IMR-90 (cell line): ENCODE data around the gene KIF1B. TPM values are rescaled to one million over a fixed set of nuclear protein-coding genes. Genes with fewer than 3 reads are reported as not detected.

ENCODE experiments used
- ATAC-seq: fragments of 200-7000 bp; cut with Tn5 transposase; 2 replicates; pipeline ENCODE4 v1.9.1; 2020; ENCODE audit warnings: low read depth, mild to moderate bottlenecking, moderate library complexity
- BruUV-seq: library from RNA; stranded (reverse); fragments of 400-500 nt; replicated peaks from 2 replicates; lab custom pipeline; 2021; lab: Mats Ljungman, UMichigan
- CTCF ChIA-PET: fragments of 300-600 bp; formaldehyde crosslinking; extraction: SDS; loops from one replicate; lab custom pipeline; 2021; ENCODE audit warnings: antibody characterized with exemption; lab: Yijun Ruan, JAX
- POLR2A ChIA-PET: fragments of 300-600 bp; sonication (Branson Sonifier 250); formaldehyde crosslinking; loops from one replicate; lab custom pipeline; 2022; ENCODE audit warnings: antibody characterized with exemption; ENCODE audit not compliant: unreplicated experiment; lab: Charles Lee
- DNase-seq: peaks from one replicate; pipeline ENCODE4 v3.0.0; 2013
- H2AFZ ChIP-seq: replicated peaks from 2 replicates; pipeline ENCODE3; 2013; ENCODE audit warnings: low read length, mild to moderate bottlenecking; ENCODE audit not compliant: poor library complexity
- H2AK5ac ChIP-seq: 2 replicates; pipeline ENCODE4 v1.6.1; 2013; ENCODE audit warnings: low read depth, low read length, inconsistent platforms
- H2AK9ac ChIP-seq: replicated peaks from 2 replicates; pipeline ENCODE3; 2013; ENCODE audit warnings: mild to moderate bottlenecking, low read depth, low read length, moderate library complexity; ENCODE audit not compliant: poor library complexity
- H2BK120ac ChIP-seq: 2 replicates; pipeline ENCODE4 v1.6.1; 2013; ENCODE audit warnings: low read depth, low read length, inconsistent platforms
- H2BK15ac ChIP-seq: 3 replicates; pipeline ENCODE4 v1.6.1; 2013; ENCODE audit warnings: low read depth, low read length, inconsistent platforms
- H2BK20ac ChIP-seq: 2 replicates; pipeline ENCODE4 v1.6.1; 2013; ENCODE audit warnings: low read depth, mild to moderate bottlenecking, inconsistent platforms, low read length, moderate library complexity
- H2BK5ac ChIP-seq: 2 replicates; pipeline ENCODE4 v1.6.1; 2013; ENCODE audit warnings: mild to moderate bottlenecking, low read depth, low read length, inconsistent platforms; ENCODE audit not compliant: poor library complexity, severe bottlenecking
- H3K14ac ChIP-seq: replicated peaks from 2 replicates; pipeline ENCODE4 v1.6.1; 2013; ENCODE audit warnings: low read depth, low read length, inconsistent platforms
- H3K18ac ChIP-seq: 2 replicates; pipeline ENCODE4 v1.6.1; 2013; ENCODE audit warnings: low read depth, low read length, control low read depth
- H3K23ac ChIP-seq: 2 replicates; pipeline ENCODE4 v1.6.1; 2013; ENCODE audit warnings: low read depth, low read length, inconsistent platforms
- H3K27ac ChIP-seq: 2 replicates; pipeline ENCODE4 v1.5.1; 2013; ENCODE audit warnings: mild to moderate bottlenecking, control low read depth, low read length; ENCODE audit not compliant: insufficient read depth
- H3K27me3 ChIP-seq: 2 replicates; pipeline ENCODE4 v1.6.1; 2013; ENCODE audit warnings: low read length; ENCODE audit not compliant: control insufficient read depth, insufficient read depth
- H3K36me3 ChIP-seq: 2 replicates; pipeline ENCODE4 v1.6.1; 2013; ENCODE audit warnings: low read length, mixed read lengths; ENCODE audit not compliant: control insufficient read depth, insufficient read depth
- H3K4ac ChIP-seq: 2 replicates; pipeline ENCODE4 v1.6.1; 2013; ENCODE audit warnings: low read depth, low read length, inconsistent platforms
- H3K4me1 ChIP-seq: 2 replicates; pipeline ENCODE4 v1.6.1; 2013; ENCODE audit warnings: low read length, mixed read lengths; ENCODE audit not compliant: control insufficient read depth, insufficient read depth
- H3K4me2 ChIP-seq: 2 replicates; pipeline ENCODE4 v1.6.1; 2013; ENCODE audit warnings: low read depth, mild to moderate bottlenecking, control low read depth, low read length, moderate library complexity
- H3K4me3 ChIP-seq: 2 replicates; pipeline ENCODE4 v1.5.1; 2013; ENCODE audit warnings: low read depth, mild to moderate bottlenecking, control low read depth, low read length, moderate library complexity; ENCODE audit not compliant: insufficient read depth
- H3K56ac ChIP-seq: 2 replicates; pipeline ENCODE4 v1.6.1; 2013; ENCODE audit warnings: low read length, inconsistent platforms; ENCODE audit not compliant: insufficient read depth; ENCODE audit errors: extremely low read depth
- H3K79me1 ChIP-seq, 2 experiments: 2 replicates each; pipeline ENCODE4 v1.6.1; 2013; ENCODE audit warnings: low read length in 2 of 2, inconsistent platforms in 1 of 2, low read depth in 1 of 2
- H3K9ac ChIP-seq: 2 replicates; pipeline ENCODE4 v1.6.1; 2013; ENCODE audit warnings: low read depth, low read length, control low read depth
- H3K9me1 ChIP-seq: 2 replicates; pipeline ENCODE4 v1.6.1; 2013; ENCODE audit warnings: low read length, inconsistent platforms; ENCODE audit not compliant: insufficient read depth
- H3K9me3 ChIP-seq: 2 replicates; pipeline ENCODE4 v1.6.1; 2013; ENCODE audit warnings: low read length; ENCODE audit not compliant: control insufficient read depth, insufficient read depth
- H4K20me1 ChIP-seq: 2 replicates; pipeline ENCODE4 v1.6.1; 2013; ENCODE audit warnings: low read length, inconsistent platforms; ENCODE audit not compliant: insufficient read depth
- H4K5ac ChIP-seq: 2 replicates; pipeline ENCODE4 v1.6.1; 2013; ENCODE audit warnings: mild to moderate bottlenecking, low read depth, low read length, control low read depth
- H4K8ac ChIP-seq, 2 experiments: 2 replicates each; pipeline ENCODE4 v1.6.1; 2013; ENCODE audit warnings: low read depth in 2 of 2, low read length in 2 of 2, control low read depth in 1 of 2, inconsistent platforms in 1 of 2
- H4K91ac ChIP-seq: 2 replicates; pipeline ENCODE4 v1.6.1; 2013; ENCODE audit warnings: low read depth, low read length, inconsistent platforms; ENCODE audit not compliant: insufficient read depth
- BHLHE40 ChIP-seq: fragments of 150-350 bp; IDR thresholded peaks from 2 replicates; pipeline ENCODE4 v1.6.1; 2016; ENCODE audit warnings: mild to moderate bottlenecking, low read depth, low read length
- FOS ChIP-seq: fragments of 150-350 bp; IDR thresholded peaks from 2 replicates; pipeline ENCODE4 v1.6.1; 2016; ENCODE audit warnings: low read depth, low read length
- MAZ ChIP-seq: IDR thresholded peaks from 2 replicates; pipeline ENCODE4 v1.6.1; 2012; ENCODE audit warnings: low read depth, mild to moderate bottlenecking, low read length, improper control_type of control experiment, moderate library complexity, borderline replicate concordance
- NFE2L2 ChIP-seq: fragments of 150-350 bp; IDR thresholded peaks from 2 replicates; pipeline ENCODE4 v1.6.1; 2016; ENCODE audit warnings: low read depth, mild to moderate bottlenecking, low read length
- RAD21 ChIP-seq: IDR thresholded peaks from 2 replicates; pipeline ENCODE4 v1.6.1; 2012; ENCODE audit warnings: low read length, improper control_type of control experiment
- RCOR1 ChIP-seq: IDR thresholded peaks from 2 replicates; pipeline ENCODE4 v1.6.1; 2012; ENCODE audit warnings: mild to moderate bottlenecking, low read length, improper control_type of control experiment; ENCODE audit not compliant: insufficient replicate concordance
- RFX5 ChIP-seq: IDR thresholded peaks from 2 replicates; pipeline ENCODE4 v1.8.0; 2012; ENCODE audit warnings: low read depth, mild to moderate bottlenecking, low read length, moderate library complexity
- SMC3 ChIP-seq: fragments of 150-350 bp; IDR thresholded peaks from 2 replicates; pipeline ENCODE4 v1.6.1; 2016; ENCODE audit warnings: low read depth, mild to moderate bottlenecking, antibody characterized with exemption, low read length, moderate library complexity
- WGBS, 2 experiments: methylation state at CpG; one replicate each; pipeline versions ENCODE4 v1.1.5 to v1.1.7; 2013; ENCODE audit warnings: missing lambda C conversion rate in 2 of 2; ENCODE audit not compliant: insufficient read length in 1 of 2; ENCODE audit errors: extremely low coverage in 2 of 2; 5-methylcytosine and 5-hydroxymethylcytosine counted together
- dilution Hi-C: fragments of 300-500 bp; cut with HindIII; formaldehyde crosslinking; loops from one replicate; pipeline ENCODE4 v1.14.3; 2018; ENCODE audit warnings: low sequenced_read_pairs; ENCODE audit not compliant: unreplicated experiment
- in situ Hi-C: fragments of 300-500 bp; cut with MboI; formaldehyde crosslinking; loops from 3 replicates; pipeline ENCODE4 v1.14.3; 2019; ENCODE audit warnings: low sequenced_read_pairs, inconsistent platforms, mixed read lengths
- intact Hi-C: fragments of 100-400 bp; cut with micrococcal nuclease; formaldehyde crosslinking; loops from 2 replicates; pipeline ENCODE4 v1.10.0; 2022
- polyA plus RNA-seq, 3 experiments: library from polyadenylated mRNA; depleted of rRNA; stranded (reverse); fragments of >200 nt; gene quantifications; 2 replicates each; pipeline ENCODE4 v1.2.3, GENCODE V29; 2012; ENCODE audit warnings: low replicate concordance in 1 of 3
- total RNA-seq: library from RNA; depleted of rRNA; stranded (reverse); fragments of >200 nt; gene quantifications from 2 replicates; pipeline ENCODE4 v1.2.3, GENCODE V29; 2012

The KIF1B gene
- total and polyA plus RNA-seq, 2 of the 4 experiments (the other 2 are of a cell fraction): 13.0 to 21.1 TPM

DNA sequence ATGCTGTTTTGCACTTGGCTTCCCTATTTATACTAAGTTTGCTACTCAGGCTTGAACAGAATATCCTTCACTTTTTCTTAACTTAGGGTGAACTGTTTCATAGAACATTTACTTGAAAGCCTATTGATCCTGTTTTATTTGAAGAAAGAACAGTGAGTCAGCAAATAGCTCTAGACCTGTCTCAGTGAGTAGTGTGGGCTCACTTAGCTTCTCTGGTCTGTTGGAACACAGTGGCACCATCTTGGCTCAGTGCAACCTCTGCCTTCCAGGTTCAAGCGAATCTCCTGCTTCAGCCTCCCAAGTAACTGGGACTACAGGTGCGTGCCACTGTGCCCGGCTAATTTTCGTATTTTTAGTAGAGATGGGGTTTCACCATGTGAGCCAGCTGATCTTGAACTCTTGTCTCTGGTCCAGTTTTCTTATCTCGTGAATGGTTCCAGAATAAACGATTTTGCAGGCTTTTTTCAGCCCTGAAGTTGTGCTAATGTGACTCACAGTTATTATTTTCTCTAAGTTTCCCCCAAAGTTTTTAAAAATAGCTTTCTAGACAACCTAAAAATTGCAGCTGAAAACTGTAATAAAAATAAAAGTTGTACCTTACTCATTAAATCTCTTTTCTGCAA lies 76.8 kb downstream of the KIF1B start:
- dilution Hi-C loops: no loop called here

More for the DNA sequence above, 76.8 kb downstream of the KIF1B start:
- no peak overlapping the region for H3K23ac ChIP-seq
- no peak overlapping the region for H2BK20ac ChIP-seq
- H2BK5ac ChIP-seq: no peak overlapping the region
- H3K27me3 ChIP-seq: no peaks in the 10 kb centered on the region
- TF ChIP-seq SMC3: no peak
- no peak for TF ChIP-seq RAD21
- no peak for TF ChIP-seq BHLHE40
- no peak for TF ChIP-seq FOS
- TF ChIP-seq RFX5: no peak
- 0 out of 2 replicates have a peak, but pooled peaks have one; percentile 23 for TF ChIP-seq NFE2L2
- no peak for TF ChIP-seq MAZ
- TF ChIP-seq RCOR1: no peak
- peaks cover 19 to 32% of the 10 kb centered on the region in 2 experiments for H3K79me1 ChIP-seq
- H2BK15ac ChIP-seq: no peak overlapping the region
- no peak overlapping the region for H4K91ac ChIP-seq
- no peak overlapping the region for H3K9ac ChIP-seq
- 0 out of 2 replicates have a peak, but pooled peaks cover 2% of the 10 kb centered on the region for H3K9me1 ChIP-seq
- H4K5ac ChIP-seq: no peak overlapping the region
- no peak overlapping the region for H3K4me2 ChIP-seq
- H3K9me3 ChIP-seq: no peaks in the 10 kb centered on the region
- H3K18ac ChIP-seq: no peak overlapping the region
- peaks cover 4% of the 10 kb centered on the region; the same call in 1 of the 2 replicates for H3K4me1 ChIP-seq
- H3K56ac ChIP-seq: no peak overlapping the region
- DNase-seq (peak; percentile 8), ATAC-seq (no peak)
- no peak overlapping the region for H3K4ac ChIP-seq
- H3K27ac ChIP-seq: no peak overlapping the region
- H2BK120ac ChIP-seq: no peak overlapping the region
- H4K20me1 ChIP-seq: 0 out of 2 replicates have a peak, but pooled peaks cover 3% of the 10 kb centered on the region
- H3K14ac ChIP-seq: no peak overlapping the region
- H3K36me3 ChIP-seq: peaks cover 21% of the 10 kb centered on the region
- intact Hi-C loops (no loop called here), in situ Hi-C loops (no loop called here)
- H3K4me3 ChIP-seq: no peak overlapping the region
- BruUV-seq: no TSS peak
- H2AK9ac ChIP-seq: no peak overlapping the region
- CTCF ChIA-PET: interaction anchor here (0.6 to 0.9 kb wide), 2 partner anchors 61 to 77 kb away, joined by 4 to 5 read pairs; partner anchors contain the start of gene KIF1B
- H2AFZ ChIP-seq: no peak overlapping the region
- WGBS, 2 experiments: no CpG with 5 or more reads among the region's 6 CpGs
- POLR2A ChIA-PET: no interaction called here
- no peak overlapping the region for H4K8ac ChIP-seq
- no peak overlapping the region for H2AK5ac ChIP-seq
